GDM1 (cell line): ENCODE data around the gene LDB2.
"Not testable (repeated sequence)": the region's sequence is repeated elsewhere in the genome, so short reads cannot be mapped to it uniquely, and the experiment has no call there.

ENCODE experiments used
- DNase-seq: peaks from one replicate; lab custom pipeline; 2025; lab: John Stamatoyannopoulos, UW

LDB2 gene

DNA sequence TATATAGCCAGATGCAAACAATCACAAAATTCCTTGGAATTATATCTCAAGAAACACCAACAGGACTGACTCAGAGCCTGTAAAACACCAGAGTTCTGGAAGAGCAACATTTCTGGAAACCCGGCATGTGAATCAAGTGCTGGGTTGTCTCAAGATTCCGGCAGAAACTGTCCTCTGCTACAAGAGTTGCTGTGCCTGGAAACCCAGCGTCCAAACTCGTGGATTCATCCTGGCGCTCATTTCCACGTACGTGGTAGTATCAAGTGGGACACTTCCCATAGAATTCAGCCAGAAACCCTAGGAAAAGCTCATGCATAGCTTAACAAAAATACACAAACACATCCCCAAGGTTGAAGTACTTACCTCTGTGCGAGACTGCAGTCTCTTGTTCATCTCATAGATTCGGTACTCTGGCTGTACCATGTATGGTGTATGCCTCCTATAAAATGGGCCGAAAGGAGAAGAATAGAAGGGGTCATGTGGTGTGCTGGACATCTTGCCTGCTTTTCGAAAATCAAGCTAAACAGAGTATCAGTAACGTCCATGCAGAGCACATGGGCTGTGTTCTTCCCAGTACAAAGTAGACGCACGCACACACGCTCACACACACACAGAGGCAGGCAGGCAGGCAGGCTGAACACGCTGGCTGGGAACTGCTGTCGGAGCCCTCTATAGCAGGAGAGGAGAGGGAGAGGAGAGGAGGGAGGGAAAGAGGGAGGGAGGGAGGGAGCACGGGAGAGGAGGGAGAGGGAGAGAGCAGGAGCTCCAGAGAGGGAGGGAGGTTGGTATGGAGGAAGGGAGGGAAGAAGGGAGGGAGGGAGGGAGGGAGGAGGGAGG, at the start of gene LDB2:
LDB2 (minus strand) TSS at position 655 of the 837 bp plus-strand sequence.
- DNase-seq, result no peak

DNA sequence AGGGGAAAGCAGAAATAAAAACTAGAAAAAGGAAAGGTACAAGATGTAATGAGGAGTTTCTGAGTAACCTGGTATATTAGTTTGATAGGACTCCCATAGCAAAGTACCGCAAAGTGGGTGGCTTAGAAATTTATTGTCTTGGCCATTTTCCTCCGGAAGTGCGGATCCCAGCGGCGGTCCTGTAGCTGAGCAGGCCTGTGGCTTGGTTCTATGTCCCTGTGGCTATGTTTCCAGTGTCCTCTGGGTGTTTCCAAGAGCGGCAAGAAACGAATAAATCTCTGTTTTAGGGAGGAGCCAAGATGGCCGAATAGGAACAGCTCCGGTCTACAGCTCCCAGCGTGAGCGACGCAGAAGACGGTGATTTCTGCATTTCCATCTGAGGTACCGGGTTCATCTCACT, 44.0 kb upstream of the LDB2 start:
- DNase-seq, result no peak

DNA sequence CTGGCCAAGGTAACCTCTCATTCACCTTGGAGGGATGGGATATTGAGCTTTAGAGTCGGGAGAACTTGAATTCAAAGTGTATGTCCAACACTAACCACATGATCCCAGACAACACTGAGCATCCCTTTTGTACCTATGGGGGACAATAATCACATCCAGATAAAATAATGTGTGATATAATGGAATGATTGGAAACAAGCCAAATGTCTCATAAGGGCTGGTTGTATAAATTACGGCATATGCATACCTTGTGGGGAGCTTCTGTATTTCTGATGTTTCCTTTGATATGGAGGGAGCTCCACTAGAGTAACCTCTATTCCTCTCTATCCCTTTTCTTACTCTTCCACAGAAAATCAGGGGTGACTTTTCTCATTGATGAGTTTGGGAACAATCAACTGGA, 40.7 kb upstream of the LDB2 start:
- no peak for DNase-seq

DNA sequence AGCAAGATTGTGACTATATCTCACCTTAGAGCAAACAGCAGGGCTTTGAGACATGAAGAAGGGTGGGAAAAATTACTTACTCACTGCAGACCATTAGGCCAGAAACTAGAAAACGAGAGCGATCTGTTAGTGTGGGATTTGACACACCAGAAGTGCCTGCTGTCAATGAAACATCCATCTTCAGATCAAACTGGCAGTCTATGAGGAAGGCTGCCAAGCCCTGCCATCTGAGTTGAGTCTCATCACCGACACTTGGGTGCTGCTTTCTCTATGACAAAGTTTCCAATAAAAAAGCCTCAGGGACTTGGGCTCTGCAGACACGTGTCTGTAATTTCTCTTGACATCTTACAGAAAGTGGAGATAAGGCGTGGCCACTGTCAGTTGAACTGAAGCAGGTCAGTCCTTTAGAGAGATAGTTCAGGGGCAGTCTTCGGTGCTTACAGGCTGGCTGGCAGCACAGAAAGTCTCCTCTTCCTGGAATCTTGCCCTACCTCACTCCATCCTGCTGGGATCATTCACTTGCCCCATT, 40.1 kb upstream of the LDB2 start:
- no peak for DNase-seq

DNA sequence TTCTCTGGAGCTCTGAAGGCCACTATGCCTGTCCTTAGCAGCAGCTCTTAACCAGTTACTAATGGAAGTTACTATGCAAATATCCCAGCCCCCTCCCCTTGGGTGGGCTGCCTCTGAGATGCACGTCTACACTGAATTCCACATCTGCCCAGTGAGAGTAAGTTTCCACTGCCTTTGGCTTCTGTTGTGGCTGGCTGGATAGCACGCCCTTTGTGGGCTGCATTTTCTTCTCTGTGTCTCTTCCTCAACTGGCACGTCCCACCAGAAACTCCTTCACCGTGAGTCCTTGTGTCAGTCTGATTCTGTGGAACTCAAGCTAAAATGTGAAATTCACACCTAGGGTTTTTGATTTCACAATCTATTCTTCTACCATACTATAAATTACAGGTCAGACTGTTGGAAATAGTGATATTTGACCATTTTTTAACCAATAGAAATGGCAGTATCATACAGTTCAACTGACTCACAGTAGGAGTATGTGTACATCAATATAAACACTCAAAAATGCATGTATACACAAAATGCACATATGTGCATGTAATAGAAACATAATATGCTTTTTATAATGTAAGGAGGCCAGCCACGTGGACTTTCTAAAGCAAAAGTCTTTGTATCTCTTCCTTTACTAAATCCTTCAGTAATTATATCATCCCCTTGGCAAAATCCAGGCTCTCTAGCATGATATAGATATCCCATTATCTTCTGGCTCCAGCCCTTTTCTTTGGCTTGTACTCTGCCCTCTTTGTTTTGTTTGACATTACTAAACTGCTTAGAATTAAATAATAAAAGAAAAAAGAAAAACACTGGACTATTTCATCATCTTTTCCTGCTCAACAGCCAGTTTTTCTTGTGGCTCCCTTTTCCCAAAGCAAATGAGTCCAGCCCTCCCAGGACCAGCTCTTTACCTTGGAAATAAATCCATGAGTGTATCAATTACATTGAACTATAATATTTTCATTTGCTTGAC, 33.2 kb upstream of the LDB2 start:
- DNase-seq, result no peak

DNA sequence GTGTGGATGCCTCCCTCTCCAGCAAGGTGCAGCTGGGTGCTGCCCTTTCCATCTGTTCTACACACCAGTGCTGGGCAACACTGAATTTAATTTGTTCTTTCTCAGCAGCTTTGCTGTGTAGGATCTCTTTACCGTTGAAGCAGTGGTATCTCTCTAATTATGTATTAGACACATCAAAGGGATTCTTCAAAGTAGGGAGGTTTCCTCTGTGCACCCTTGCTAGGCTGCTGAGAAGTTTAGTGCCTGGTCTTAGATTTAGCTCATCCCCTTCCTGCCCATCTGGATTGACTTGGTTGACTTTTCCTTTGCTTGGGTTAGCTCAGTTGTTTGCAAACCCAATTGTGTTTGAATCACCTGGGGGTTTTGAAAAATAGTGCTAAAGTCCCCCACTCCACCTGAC, 27.8 kb upstream of the LDB2 start:
- DNase-seq, result no peak

DNA sequence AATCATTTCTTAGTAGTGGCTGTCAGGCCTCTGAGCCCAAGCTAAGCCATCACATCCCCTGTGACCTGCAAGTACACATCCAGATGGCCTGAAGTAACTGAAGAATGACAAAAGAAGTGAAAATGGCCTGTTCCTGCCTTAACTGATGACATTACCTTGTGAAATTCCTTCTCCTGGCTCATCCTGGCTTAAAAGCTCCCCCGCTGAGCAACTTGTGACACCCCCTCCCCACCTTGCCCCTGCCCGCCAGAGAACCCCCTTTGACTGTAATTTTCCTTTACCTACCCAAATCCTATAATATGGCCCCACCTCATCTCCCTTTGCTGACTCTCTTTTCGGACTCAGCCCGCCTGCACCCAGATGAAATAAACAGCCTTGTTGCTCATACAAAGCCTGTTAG, 20.3 kb upstream of the LDB2 start:
- DNase-seq, result not testable (repeated sequence)

DNA sequence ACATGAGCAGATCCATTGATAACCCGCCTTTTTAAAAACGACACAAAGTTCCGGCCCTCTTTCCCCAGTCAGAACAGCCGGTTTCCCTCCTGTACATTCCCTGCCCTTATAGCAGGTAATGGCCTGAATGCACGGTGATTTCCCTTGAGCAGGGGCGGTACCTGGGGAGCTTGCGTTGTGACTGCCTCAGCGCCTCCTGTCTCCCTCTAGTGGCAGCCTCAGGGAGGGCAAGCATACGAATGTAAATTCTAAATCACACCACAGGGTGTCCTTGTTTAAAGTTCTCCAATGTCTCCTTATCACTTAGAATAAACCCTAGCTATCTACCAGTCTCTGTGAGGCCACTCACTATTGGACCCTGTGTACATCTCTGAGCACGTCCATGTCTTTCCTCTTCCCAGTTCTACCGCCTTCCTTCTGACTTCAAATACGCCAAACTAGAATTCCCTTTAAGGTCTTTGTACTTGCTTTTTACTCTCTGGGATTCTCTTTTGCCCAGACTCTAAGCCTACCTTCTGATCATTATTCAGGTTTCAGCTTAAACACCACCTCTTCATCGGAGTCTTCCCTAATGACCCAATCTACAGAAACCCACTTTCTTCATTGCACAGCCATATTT, 18.4 kb upstream of the LDB2 start:
- DNase-seq, result peak; percentile 62

DNA sequence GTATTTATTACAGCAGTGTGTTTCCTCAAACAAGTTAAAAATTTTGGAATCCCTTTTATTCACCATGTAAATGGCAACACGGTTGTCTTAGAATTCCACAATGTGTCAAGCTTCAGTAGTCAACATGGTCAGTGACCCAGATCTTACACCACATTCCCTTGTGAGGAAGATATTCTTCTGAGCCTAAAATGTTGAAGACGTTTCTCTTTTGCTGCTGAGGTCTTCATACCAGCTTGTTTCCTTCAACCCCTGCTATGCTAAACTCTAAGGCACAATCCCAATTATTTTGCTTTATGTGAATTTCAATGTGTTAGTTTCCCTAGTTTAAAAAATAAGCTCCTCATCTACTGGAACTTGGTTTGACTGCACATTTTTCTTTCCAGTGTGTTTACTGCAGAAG, 17.6 kb upstream of the LDB2 start:
- DNase-seq, result no peak

DNA sequence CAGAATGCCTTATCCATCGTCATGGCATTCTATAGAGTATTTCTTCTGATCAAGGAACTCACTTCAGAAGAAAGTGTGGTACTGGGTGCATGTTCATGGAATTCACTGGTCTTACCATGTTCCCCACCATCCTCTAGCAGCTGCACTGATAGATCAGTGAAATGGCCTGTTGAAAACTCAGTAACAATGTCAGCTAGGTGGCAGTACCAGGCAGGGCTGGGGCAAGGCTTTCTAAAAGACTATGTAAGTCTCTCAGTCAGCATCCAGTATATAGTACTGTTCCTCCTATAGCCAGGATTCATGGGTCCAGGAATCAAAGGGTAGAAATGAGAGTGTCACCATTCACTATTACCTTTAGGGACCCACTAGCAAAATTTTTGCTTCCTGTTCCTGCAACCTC, 15.8 kb upstream of the LDB2 start:
- DNase-seq, result no peak

DNA sequence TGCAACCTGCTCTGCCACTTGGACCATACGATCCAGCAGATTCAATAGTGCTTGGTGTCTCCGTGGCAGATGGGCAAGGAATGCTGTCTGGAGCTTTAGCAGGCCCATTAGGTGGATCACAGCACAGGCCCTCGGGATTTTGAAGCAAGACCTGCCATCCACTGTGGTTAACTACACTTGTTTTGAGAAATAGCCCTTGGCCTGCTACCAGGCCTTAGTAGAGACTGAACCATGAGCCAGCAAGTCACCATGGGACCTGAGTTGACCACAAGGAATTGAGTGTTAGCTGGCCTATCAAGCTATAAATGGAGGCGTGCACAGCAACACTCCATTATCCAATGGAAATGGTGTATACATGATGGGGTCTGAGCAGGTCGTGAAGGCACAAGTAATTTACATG, 14.5 kb upstream of the LDB2 start:
- no peak for DNase-seq

DNA sequence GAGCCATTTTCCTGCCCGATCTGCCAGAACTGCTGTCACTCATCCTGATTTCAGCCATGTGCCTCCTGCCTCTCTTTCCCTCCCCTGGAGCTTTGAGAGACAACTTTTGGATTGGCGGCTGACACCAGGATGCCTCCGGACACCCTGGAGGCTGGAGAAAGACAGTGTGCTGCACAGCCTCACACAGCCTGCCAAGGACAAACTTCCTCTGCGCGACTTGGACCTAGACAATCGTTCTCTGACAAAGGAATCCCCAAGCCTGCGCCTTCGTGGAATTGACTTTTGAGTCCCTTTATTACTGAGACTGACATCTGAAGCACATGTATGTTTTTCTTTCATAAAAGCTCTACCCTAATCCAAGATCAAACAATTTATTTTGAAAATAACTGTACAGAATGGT, 10.8 kb upstream of the LDB2 start:
- no peak for DNase-seq

DNA sequence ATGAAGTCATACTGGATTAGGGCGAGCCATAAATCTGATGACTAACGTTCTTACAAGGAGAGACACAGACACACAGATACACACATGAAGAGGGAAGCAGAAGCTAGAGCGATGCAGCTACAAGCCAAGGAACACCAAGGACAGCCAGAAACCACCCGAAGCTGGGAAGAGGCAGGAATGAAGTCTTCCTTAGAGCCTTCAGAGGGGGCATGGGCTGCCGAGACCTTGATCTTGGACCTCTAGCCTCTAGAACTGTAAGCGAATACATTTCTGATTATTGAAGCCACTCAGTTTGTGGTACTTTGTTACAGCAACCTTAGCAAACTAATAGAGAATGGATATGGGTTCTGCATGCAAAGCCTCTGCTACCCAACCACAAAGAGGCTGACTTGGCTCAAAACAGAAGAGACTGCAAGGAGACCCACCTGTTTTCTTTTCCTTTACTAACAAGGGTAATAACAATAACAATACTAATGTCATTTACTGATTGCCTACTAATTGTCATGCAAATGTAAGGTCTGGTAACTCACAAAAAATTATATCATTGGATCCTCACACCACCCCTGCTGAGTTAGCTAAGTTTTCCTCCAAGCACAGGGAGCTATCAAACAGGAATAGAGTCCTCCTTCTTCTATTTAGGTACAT, 10.1 kb upstream of the LDB2 start:
- DNase-seq, result no peak

DNA sequence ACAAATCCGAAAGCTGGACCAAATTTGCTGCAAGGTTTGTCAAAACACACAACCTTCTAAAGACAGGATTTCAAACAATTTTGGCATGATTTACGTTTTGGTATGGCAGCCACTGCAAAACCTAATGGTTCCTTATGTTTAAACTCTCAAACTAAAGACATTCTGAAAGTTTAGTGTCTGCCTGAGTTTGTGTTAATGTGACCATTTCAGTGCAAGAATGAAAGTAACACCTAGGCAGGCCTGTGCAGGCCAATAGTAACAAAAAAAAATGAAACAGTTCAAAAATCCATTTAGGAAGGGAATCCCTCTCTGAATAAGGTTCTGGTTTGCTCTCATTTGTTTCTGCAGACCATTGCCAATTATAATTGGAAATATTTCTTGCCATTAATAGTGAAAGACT, 1.9 kb upstream of the LDB2 start:
- no peak for DNase-seq

DNA sequence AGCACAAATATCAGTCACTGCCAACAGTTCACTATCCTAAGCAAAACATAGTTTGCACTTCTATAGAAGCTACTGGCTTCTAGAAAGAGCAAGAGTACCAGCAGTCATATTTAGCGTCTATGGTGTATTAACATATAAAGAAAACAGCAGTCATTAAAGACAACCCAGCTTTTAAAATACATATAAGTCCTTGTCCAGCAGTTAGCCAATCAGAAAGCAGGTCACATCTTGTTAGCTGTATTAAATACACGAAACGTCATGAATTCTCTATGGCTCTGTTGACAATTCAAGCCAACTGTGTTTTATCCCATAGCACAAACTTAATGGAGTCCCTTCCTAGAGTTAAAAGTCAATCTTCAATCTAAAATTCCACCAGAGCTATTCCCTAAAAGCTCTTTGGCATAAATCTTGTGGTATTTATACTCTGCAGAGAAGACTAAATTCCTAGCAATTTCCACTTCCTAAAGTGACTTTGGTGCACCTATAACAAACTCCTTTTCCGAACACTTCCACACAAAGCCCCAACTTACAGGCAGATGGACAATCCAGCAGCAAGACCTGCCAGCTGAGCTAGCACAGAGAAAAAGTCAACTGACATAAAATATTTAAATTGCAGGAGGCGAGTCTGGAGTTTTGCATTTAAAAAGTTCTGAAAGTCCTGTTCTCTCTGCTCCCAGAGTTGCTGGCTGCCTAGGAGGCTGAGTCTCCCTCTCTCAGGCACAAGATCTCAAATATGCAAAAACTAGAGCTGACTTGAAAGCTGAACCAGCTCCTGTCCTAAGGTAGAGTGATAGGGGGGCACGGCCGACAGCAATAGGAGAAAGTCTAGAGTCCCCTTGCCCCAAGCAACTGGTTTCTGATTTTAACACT, 1.3 kb downstream of the LDB2 start:
- DNase-seq, result no peak

DNA sequence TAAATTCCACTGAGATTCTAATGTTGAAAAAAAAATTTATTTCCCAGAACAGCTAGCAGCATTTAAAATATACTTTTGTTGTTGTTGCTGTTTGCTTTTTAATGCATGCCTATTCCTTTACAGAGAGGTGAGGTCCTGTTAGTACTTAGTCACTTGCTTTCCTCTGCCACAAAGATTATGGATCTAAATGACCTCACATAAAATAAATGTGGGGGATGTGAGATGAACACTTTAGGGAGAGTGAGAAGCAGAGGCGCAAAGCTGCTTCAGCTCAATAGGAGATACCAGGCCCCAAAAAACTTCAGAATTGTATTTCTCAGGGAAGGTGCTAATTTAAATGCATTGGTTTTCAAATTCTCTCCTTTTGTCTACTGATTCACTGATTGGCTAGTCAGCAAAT, 4.0 kb downstream of the LDB2 start:
- DNase-seq, result no peak

DNA sequence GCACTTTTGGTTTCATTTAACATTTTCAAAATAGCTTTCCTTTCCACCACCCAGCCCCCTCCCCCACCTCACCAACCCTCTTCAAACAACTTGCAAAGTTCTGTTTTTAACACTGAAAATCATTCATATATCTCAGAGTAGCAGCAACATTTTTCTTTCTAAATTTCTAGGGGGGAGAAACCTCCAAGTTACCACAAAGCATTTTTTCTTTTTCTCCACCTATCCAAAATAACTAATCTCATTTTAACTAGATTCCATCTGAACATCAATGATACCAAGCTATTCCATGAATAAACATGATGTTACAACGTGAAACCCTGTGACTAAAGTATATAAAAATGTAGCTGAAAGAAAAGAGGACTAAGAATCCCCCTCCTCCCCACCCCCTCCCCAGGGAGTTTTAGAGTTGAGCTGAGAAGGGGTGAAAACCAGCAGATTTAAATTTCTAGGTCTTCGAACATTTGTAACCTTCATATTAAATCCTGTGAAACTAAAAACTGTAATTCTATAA, 5.2 kb downstream of the LDB2 start:
- peak; percentile 4 for DNase-seq

DNA sequence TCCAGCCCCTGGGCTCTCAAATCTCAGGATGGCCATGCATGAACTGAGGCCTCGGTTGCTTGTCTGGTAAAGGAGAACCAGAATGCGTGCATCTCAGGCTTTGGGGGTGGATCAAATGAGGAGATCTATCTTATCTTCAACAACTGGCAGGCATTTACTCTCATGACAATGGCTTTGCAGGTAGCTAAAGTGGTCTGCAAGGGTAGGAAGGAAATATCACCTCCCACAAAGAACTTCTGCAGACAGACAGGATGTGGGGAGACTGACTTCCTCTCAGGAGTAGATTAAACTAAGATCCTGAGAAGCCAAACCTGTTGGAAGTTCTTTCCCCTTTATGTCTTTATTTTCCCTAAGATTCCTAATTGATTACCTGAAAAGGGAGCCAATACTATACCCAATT, 7.8 kb downstream of the LDB2 start:
- peak; percentile 35 for DNase-seq

DNA sequence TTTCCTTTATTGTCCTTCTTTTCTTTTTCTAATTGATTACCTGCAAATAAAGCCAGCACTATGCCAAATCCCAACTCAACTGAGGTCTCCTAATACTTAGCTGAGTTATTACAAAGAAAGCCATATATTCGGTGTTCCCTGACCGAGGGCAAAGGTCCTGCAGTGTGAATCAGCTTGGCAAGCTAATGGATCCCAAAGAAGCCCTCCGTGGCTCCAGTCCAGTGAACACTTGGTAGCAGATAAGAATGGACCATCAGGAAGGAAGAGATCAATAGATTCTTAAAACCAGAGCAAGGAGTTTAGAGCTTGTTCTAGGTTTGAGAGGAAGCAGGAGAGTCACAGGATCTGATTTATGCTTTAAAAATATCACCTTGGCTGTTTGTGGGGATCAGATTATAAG, 8.5 kb downstream of the LDB2 start:
- DNase-seq, result no peak

DNA sequence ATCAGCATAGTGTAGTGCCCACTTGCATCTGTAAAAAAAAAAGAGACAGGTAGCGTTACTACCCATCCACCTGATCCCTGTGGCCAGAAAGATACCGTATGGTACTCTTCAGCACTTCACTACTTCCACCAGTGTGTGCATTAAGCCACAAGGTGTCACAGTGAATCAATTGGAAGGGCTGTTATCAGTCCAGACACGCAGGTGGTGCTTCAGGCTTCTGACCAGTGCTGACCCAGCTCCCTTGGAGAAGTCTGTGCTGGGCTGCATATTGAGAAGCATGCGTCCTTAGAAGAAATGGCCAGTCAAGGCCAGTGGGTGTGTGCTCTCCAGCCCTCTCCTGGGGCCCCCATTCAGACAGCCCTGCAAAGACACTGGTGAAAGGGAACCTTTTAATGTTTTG, 10.6 kb downstream of the LDB2 start:
- no peak for DNase-seq
